ENCODE results near the gene TMEM271.

TMEM271 gene

DNA sequence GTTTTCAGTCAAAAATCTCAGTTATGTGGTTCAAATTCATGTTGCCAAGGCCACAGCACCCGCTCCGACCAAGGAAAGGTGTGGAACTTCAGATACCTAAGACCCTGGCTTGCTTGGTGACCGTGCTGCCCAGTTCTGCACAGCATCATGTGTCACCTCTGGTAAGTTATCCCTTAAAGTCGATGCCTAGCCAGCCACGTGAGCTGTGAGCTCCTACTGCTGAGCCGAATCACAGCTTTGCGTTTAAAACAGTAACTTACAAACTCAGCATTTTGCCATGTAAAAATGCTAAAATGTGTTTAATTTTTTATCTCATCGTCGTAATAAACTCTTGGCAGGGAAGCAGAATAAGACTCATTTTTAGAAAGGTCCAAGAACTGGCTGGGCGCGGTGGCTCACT is 5.3 kb downstream of the TMEM271 start:
- ChIA-PET POLR2A (no interaction called here), CTCF (no interaction called here)
- no peak for DNase-seq (ENCODE audit: extremely low spot score)
- no peak for TF ChIP-seq ZNF384 (IDR thresholded peaks at IDR 0.05)
- TF ChIP-seq FOXM1 (IDR thresholded peaks at IDR 0.05; ENCODE audit: borderline replicate concordance) = no peak
- TF ChIP-seq HDGF (IDR thresholded peaks at IDR 0.05; ENCODE audit: borderline replicate concordance) = no peak
- TF ChIP-seq BHLHE40 (IDR thresholded peaks at IDR 0.05; ENCODE audit: borderline replicate concordance) = no peak
- no peak for TF ChIP-seq FOXA1 (IDR thresholded peaks at IDR 0.05)
- no peak for TF ChIP-seq ELF4 (IDR thresholded peaks at IDR 0.05)
- TF ChIP-seq, protein P1, sequence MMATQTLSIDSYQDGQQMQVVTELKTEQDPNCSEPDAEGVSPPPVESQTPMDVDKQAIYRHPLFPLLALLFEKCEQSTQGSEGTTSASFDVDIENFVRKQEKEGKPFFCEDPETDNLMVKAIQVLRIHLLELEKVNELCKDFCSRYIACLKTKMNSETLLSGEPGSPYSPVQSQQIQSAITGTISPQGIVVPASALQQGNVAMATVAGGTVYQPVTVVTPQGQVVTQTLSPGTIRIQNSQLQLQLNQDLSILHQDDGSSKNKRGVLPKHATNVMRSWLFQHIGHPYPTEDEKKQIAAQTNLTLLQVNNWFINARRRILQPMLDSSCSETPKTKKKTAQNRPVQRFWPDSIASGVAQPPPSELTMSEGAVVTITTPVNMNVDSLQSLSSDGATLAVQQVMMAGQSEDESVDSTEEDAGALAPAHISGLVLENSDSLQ (IDR thresholded peaks at IDR 0.05) = no peak
- no peak for TF ChIP-seq TARDBP (IDR thresholded peaks at IDR 0.05)
- TF ChIP-seq L3MBTL2 (conservative IDR thresholded peaks at IDR 0.05) = no peak
- TF ChIP-seq SP1 (IDR thresholded peaks at IDR 0.05) = no peak
- no peak for TF ChIP-seq ARNT (IDR thresholded peaks at IDR 0.05)

DNA sequence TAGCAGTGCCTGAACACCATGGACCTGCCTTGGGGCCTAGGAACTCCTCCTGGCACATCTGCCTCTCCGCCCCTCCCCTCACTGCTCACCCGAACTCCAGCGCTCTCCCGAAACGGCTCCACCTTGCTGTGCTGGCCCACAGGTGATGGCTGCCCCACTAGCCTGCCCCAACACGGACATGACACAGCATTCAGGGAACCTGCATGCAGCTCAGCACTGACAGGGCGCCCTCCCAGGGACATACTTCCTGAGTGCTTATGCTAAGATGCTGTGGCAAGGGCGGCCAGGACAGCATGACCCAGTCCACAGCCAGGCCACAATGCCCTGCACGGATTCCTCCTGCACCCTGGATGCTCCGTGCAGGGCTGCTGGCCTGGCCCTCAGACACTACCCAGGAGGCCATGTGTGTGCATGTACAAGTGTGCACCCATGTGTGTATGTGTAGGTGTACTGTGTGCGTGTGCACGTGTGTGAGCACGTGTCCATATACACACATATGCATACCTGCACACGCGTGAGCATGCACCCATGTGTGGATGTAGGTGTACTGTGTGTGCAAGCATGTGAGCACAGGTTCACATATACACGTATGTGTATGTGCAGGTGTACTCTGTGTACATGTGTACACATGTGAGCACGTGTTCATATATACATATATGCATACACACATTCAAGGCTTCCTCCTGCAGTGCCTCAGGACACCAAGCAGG is 6.0 kb downstream of the TMEM271 start:
- DNase-seq (ENCODE audit: extremely low spot score) = no peak
- no peak for TF ChIP-seq SUZ12 (IDR thresholded peaks at IDR 0.05)
- TF ChIP-seq NFRKB (IDR thresholded peaks at IDR 0.05) = no peak
- ChIA-PET POLR2A (interaction anchor here (1.0 kb wide), 1 partner anchor 104 kb away, joined by 4 read pairs; the partner anchor contains the start of gene ATP5ME), CTCF (no interaction called here)

DNA sequence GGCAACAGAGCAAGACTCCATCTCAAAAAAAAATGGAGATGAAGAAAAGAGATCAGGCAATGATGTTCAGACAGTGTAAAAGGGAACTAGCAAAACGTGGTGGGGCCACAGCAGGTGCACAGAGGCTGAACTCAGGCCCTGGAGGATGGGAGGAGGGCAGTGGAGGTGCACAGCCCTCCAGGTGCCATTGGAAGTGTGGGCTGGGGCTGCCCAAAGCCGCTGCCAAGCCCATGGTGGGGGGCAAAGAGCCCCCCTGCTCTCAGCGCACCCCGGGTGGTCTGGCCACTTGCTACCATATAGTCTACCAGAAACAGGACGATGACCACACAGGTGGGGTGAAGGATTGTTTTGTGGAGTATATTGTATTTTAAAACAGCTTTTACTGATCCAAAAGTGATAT is 7.1 kb downstream of the TMEM271 start:
- no peak for DNase-seq (ENCODE audit: extremely low spot score)
- POLR2A ChIA-PET = no interaction called here
- CTCF ChIA-PET = no interaction called here
- TF ChIP-seq, protein P1 (IDR thresholded peaks at IDR 0.05) = no peak
- no peak for TF ChIP-seq SUZ12 (IDR thresholded peaks at IDR 0.05)
- TF ChIP-seq TARDBP (IDR thresholded peaks at IDR 0.05) = no peak
- no peak for TF ChIP-seq ELF4 (IDR thresholded peaks at IDR 0.05)
- TF ChIP-seq ZNF384 (IDR thresholded peaks at IDR 0.05) = no peak
- TF ChIP-seq ARNT (IDR thresholded peaks at IDR 0.05) = no peak
- TF ChIP-seq NFRKB (IDR thresholded peaks at IDR 0.05) = no peak

DNA sequence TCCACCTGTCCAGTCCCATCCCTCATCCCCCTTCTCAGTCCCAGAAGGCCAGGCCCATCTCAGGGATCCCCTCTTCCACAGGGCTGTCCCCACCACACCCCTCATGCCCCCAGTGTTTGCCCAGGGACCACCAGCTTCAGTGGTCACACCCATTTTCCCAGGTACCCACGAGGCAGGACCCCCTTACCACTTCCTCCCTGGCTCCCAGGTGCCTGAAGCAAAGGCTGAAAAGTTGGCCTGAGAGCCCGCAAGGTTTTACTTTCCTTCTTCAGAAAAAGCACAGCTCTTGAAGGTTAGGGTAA is 7.8 kb downstream of the TMEM271 start:
- no peak for DNase-seq (ENCODE audit: extremely low spot score)
- ChIA-PET CTCF (no interaction called here), POLR2A (no interaction called here)
- TF ChIP-seq SP1 (IDR thresholded peaks at IDR 0.05) = no peak
- TF ChIP-seq ZNF384 (IDR thresholded peaks at IDR 0.05) = no peak
- TF ChIP-seq TARDBP (IDR thresholded peaks at IDR 0.05) = no peak
- TF ChIP-seq ARNT (IDR thresholded peaks at IDR 0.05) = no peak
- no peak for TF ChIP-seq FOXA1 (IDR thresholded peaks at IDR 0.05)
- TF ChIP-seq ELF4 (IDR thresholded peaks at IDR 0.05) = no peak
- no peak for TF ChIP-seq CTBP1 (IDR thresholded peaks at IDR 0.05; ENCODE audit: borderline replicate concordance)
- TF ChIP-seq, protein P1 (IDR thresholded peaks at IDR 0.05) = no peak
- TF ChIP-seq NFRKB (IDR thresholded peaks at IDR 0.05) = no peak
- TF ChIP-seq FOXM1 (IDR thresholded peaks at IDR 0.05; ENCODE audit: borderline replicate concordance) = no peak
- no peak for TF ChIP-seq L3MBTL2 (conservative IDR thresholded peaks at IDR 0.05)
- no peak for TF ChIP-seq SUZ12 (IDR thresholded peaks at IDR 0.05)
- TF ChIP-seq BHLHE40 (IDR thresholded peaks at IDR 0.05; ENCODE audit: borderline replicate concordance) = no peak
- no peak for TF ChIP-seq FOXK2 (IDR thresholded peaks at IDR 0.05)
- no peak for TF ChIP-seq LEF1 (IDR thresholded peaks at IDR 0.05; ENCODE audit: borderline replicate concordance)
- TF ChIP-seq HDGF (IDR thresholded peaks at IDR 0.05; ENCODE audit: borderline replicate concordance) = no peak

DNA sequence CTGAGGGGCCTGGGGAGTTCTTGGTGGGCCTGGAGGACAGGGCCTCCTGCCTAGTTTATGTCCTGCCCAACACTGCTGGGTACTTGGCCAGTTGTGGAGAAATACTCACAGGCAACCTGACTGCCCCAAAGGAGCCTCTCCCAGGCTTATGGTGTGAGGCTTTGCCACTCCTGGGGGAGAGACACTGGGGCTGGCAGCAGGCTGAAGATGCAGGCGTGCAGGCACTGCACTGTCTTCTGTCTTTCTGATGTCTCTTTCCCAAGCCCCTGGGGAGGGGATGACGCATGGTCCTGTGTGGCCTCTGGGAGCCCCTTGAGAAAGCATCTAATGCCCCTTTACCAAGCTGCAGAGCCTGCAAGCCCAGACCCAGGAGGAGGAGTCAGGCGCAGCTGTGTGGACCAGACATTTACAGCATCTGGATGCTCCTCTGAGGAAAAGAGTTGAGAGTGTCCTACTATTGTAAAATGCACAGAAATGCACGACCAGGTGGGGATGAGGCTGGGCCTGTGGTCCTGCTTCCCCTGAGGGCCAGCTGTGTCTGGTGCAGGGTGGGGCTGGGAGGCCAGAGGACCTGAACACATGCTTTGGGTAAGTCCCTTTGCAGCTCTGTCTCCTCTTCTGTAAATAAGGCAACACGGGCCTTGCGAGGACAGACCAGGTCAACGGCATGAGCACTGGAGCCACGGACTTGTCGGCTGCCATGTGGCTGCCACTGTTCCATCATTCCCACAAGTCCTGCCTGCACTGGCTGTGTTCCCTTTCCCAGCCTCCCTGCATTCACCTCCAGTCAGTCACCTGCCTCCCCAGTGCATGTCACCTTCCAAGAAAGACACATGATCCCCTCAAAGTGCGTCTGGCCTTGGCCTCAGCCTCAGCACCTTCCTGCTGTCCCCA is 8.4 kb downstream of the TMEM271 start:
- no peak for DNase-seq (ENCODE audit: extremely low spot score)
- ChIA-PET CTCF (no interaction called here), POLR2A (no interaction called here)
- TF ChIP-seq, protein P1 (IDR thresholded peaks at IDR 0.05) = no peak
- TF ChIP-seq FOXA1 (IDR thresholded peaks at IDR 0.05) (no peak), L3MBTL2 (conservative IDR thresholded peaks at IDR 0.05) (no peak), FOXK2 (IDR thresholded peaks at IDR 0.05) (no peak), ZNF384 (IDR thresholded peaks at IDR 0.05) (no peak), HDGF (IDR thresholded peaks at IDR 0.05; ENCODE audit: borderline replicate concordance) (no peak), NFRKB (IDR thresholded peaks at IDR 0.05) (no peak), SUZ12 (IDR thresholded peaks at IDR 0.05) (no peak)
